GM18498 (cell line): ENCODE data around the gene IFNA16.
"Not testable (repeated sequence)": the region's sequence is repeated elsewhere in the genome, so short reads cannot be mapped to it uniquely, and the experiment has no call there.

ENCODE experiments used
- ATAC-seq: cut with Tn5 transposase; IDR thresholded peaks from one replicate; pipeline ENCODE4 v1.9.1; 2021; ENCODE audit warnings: mild to moderate bottlenecking, moderate library complexity; ENCODE audit not compliant: unreplicated experiment

IFNA16 gene

DNA sequence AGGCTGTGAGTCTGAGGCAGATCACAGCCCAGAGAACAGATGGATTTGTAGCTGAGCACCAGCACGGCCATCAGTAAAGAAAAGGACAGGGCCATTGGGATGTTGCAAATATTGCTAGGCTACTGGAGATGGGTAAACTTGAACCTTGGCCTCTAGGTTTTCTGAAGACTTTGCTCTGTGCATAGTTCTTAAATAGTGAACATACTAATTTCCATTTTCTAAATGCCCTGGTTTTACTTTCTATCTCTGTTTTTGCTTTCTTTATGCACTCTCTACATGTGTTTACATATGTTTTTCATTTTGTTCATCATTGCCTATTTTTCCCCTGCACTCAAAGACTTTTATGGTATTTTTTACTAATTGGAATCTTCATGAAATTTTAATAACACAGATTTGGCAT, at the start of gene IFNA16:
IFNA16 (minus strand) TSS at position 101 of the 400 bp plus-strand sequence; CDS start at position 95, 6 bp downstream.
- ATAC-seq, result not testable (repeated sequence)

DNA sequence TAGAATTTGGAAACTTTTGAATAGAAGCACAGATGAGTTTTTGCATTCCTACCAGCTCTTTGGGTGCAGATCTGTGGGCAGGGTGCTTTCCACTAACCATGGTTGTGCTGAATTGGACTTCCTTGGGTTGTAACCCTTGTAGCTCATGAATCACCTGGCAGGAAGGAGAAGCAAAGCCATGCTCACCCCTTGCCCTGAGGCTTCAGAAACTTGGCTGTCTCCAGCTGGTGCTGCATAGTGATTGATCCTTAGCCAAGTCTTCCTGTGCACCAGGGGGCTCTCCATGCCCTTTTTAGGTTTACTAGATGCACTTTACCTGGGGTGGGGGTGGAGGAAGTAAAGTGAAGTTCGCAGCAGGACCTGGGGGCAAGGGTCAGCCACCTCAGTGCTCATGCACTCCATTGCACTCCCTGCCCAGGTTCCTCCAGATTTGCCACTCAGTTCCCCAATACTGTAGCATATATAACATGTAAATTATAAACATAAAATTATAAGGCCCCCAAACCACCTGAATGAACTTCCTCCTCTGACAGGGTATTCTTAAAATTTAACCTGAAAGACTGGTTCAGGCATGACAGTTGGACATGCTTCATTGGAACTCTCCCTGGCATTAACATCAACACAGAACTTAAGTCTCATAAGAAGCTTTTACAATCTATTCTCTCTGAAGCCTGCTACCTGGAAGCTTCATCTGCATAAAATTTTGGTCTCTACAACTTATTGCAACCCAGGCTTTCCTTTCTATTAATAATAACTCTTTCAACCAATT, 48.5 kb upstream of the IFNA16 start:
- ATAC-seq, result peak; percentile 57

DNA sequence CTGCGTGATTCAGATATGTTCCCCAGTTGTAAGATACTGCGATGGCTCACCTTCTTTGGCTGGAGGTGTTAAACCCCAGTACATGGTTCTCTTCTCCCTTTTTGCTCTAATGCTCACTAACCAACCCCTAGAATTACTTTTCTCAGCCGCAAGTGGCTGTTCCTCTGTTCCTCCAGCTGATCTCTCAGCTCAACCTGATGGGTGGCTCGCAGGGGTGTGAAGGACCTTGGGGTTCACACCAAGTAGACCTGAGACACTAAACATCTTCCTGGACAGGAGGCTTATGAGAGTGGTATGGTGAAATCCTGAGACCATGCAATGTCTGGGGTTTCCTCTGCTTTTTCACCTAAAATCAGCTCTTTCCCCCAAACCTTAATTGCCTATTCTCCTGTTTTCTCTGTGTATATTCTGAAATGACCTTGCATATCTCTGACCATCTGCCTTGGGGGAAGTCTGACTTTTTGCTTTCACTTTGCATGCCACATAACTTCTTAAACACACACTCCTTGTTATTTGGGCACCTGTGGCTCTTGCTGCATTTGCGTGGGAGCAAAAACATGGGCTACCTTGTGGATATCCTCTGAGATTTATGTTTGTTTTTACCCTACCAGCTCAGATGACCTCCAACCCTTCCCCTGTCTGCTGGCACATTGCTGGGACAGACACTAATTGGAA, 38.6 kb upstream of the IFNA16 start:
- peak; percentile 39 for ATAC-seq

DNA sequence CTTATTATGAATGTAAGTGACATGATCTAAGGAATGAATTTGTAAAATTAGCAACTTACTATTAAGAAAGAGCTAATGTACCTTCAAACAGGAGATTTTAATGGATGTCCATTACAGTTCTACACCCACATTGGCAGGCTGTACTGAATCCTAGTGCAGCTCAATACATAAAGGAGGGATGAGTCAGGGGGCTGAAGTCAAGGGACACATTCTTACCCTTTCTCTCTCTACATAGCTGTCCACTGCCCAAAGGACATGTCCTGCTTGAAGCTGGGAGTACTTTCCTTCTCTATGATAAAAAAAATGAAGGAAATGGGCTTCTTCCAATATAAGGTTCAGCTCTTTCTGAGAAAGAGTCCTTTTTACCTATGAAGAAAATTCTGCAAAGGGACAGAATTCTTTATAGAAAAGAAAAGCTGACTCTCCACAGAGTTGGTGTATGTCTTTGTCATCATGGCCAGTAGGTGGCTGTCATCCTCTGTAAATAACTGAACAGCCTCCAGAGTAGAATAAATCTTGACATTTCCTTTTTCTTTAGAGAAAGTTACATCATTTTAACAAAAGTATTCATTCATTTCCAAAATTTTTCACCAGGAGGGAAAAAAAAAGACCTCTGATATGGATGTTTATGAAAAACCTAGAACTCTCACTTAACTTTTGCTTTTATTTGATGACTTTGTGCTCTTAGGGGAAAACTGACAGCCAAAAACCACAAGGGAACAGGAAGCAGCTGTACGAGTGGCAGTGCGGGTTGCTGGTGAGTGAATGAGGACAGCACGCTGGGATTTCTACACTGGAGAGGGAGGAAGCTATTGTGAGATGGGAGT, 35.8 kb upstream of the IFNA16 start:
- ATAC-seq, result peak; percentile 87

DNA sequence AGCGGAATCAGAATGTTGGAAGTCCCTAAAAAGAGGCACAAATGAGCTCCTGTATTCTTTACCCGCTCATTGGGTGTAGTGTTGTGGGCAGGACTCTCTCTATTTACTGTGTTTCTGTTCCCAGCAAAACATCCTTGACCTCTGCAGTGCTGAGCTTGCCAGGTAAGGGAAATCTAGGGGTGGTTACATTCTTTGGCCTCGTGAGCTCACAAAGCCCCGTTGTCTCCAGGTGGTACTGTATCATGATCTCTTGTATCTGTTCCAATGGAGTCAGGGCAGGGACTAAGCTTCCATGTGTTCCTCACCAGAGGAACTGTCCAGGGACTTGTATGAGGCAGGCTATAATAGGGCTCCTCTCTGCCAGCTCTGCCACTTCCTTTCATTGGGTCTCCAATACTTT, 34.5 kb upstream of the IFNA16 start:
- ATAC-seq, result no peak

DNA sequence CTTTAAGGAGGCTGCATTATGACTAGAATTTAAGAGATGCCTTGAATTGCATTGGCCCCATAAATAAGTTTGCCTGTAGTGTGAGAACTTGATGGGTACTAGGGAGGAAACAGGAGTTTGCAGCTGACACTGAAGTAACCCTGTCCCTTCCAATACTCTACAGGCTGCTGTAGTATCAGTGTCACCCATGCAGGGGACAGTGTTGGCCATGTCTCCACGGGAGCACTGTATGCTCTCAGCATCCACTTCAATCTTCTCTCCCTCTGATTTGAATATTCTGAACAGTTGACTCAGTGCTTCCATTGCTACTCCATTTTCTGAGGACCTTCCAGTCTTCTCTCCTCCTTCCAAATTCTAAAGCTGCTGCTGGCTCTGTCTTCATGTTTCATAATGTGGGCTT, 34.1 kb upstream of the IFNA16 start:
- ATAC-seq, result no peak

DNA sequence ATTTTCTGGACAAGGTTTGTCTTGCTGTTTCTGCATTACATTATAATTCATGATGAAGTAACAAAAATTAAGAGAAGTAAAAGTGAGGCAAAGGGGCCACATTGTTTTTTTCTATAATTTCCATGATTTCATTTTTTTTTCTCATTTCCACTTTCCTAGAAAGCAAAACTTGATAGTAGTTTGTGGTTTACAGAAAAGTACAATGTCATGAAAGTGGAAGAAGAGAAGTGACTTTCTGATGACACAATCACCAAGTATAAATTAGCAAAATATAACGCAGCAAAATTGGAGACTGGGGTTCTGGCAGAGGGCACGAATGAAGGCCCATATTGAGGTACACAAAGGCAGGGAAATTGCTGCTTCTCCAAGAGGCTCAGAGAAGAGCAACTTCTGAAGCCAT, 27.7 kb upstream of the IFNA16 start:
- peak; percentile 59 for ATAC-seq

DNA sequence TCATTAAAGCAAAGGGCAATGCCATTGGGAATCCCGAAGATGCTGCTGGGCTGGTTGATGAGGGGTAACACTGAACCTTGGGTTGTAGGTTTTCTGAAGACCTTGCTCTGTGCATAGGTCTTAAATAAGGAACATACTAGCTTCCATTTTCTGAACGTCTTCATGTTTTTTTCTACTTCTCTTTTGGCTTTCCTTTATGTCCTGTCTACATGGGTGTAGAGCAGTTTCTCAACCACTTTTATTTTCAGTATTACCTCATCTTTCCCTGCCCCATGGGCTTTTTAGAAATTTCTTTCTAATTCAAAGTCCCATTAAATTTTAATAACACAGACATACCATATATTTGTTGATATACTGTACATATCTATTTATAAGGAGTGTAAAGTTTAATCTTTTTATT, 22.8 kb upstream of the IFNA16 start, which contains the start of gene IFNA14:
IFNA14 (minus strand) TSS at position 95 of the 400 bp plus-strand sequence; CDS start at position 25, 70 bp downstream.
- ATAC-seq, result no peak

DNA sequence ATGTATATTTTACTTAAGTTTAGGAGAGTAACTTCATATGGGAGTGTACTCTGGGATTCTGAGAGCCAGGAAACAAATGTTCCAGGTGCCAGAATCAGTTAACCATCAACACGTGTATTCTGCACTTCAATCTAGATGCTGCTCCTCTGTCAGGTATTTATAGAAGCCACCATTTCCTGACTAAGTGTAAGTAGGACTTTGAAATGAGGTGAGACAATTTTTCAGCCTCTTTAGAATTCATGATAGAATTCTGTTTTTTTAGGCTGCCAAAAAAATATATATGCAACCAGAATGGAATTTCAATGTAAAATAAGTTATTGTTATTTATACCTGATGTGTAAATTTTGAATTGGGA, 19.2 kb upstream of the IFNA16 start:
- not testable (repeated sequence) for ATAC-seq

DNA sequence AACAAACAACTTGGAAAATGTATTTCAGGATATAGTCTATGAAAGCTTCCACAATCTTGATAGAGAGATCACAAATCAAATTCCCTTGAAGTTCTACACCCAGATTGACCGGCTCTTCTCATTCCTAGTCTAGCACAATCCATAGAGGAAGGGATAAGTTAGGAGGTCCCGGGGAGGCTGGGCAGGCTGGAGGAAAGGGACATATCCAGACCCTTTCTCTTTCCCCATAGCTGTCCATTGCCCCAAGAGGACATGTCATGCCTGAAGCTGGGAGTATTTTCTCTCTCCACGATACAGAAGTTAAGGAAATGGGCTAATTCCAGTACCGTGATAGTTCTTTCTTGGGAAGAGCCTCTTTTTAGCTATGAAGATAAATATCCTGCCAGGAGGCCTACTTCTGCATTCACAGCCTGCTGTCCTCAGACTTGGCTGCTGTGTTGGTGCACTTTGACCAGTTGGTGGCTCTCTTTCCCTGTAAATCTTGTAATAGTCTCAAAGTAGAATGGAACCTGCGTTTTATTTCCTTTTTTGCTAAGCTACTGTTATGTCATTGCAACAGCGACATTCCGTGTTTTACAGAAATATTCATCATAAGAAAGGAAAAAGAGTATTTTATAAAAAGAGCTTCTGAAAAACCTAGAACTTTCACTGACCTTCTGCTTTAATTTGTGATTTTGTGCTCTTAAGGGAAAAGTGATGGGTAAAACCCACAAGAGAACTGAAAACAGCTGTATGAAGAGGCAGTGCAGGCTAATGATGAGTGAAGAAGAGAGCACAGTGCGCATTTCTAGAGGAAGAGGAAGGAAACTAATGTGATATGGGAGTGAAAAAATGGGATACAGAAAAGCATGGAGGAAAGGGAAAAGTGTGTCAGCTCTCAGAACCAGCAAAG, 18.6 kb upstream of the IFNA16 start:
- ATAC-seq, result peak; percentile 88

DNA sequence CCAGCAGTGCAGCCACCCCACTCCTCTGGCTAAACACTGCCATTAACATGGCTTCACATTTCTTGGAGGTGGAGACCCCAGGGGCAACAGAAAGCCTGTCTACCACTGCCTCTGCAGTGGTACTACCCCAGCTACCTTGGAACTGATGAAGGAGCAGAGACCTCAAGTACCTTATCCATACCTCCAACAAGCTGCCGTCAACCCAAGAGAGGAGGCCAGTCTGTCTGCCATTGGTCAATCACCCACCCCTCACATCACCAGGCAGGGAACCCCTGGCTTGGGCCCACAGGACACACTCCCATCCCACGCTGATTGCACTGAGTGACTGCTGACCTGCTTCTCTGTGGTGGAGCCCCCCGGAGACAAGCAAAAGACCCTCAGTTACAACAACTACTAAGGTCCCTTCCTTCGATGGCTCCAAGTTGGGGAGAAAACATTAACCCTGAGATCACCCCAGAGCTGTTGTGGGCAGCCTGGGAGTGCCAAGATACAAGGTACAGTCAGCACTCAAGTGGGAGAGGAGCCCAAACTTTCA, 17.1 kb upstream of the IFNA16 start:
- no peak for ATAC-seq

DNA sequence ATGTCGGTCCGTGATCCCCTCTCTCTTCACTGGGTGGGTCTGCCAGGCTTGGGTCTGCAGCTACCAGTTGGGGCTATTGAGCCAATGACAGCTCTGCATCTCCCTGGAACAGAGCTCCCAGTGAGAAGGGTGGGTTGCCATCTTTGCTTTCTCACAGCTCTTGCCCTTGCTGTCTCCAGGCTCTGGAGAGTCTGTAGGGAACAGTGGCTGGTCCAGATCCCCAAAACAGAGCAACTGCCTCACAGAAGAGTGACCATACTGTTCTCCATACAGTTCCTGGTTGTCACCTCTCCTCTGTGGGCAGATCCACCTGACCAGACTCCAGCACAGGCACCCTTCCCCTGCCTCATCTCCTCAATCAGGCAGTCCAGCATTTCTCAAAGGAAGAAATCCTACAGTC, 16.1 kb upstream of the IFNA16 start:
- ATAC-seq, result no peak

DNA sequence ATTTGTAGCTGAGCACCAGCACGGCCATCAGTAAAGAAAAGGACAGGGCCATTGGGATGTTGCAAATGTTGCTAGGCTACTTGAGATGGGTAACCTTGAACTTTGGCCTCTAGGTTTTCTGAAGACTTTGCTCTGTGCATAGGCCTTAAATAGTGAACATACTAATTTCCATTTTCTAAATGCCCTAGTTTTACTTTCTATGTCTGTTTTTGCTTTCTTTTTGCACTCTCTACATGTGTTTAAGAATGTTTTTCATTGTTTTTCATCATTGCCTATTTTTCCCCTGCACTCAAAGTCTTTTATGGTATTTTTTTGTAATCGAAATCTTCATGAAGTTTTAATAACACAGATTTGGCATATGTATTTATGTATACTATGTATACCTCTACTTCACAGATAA, 11.0 kb upstream of the IFNA16 start, which contains the start of gene IFNA17:
IFNA17 (minus strand) TSS at position 101 of the 400 bp plus-strand sequence; CDS start at position 52, 49 bp downstream.
- ATAC-seq, result no peak

DNA sequence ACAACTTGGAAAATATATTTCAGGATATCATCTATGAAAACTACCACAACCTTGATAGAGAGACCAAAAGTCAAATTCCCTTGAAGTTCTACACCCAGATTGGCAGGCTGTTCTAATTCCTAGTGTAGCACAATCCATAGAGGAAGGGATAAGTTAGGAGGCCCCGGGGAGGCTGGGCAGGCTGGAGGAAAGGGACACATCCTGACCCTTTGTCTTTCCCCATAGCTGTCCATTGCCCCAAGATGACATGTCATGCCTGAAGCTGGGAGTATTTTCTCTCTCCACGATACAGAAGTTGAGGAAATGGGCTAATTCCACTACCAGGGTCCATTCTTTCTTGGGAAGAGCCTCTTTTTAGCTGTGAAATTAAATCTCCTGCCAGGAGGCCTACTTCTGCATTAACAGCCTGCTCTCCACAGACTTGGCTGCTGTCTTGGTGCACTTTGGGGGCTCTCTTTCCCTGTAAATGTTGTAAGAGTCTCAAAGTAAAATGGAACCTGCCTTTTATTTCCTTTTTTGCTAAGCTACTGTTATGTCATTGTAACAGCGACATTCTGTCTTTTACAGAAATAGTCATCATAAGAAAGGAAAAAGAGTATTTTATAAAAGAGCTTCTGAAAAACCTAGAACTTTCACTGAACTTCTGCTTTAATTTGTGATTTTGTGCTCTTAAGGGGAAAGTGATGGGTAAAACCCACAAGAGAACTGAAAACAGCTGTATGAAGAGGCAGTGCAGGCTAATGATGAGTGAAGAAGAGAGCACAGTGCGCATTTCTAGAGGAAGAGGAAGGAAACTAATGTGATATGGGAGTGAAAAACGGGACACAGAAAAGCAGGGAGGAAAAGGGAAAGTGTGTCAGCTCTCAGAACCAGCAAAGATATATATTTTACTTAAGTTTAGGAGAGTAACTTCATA, 3.4 kb downstream of the IFNA16 start:
- ATAC-seq, result peak; percentile 72

DNA sequence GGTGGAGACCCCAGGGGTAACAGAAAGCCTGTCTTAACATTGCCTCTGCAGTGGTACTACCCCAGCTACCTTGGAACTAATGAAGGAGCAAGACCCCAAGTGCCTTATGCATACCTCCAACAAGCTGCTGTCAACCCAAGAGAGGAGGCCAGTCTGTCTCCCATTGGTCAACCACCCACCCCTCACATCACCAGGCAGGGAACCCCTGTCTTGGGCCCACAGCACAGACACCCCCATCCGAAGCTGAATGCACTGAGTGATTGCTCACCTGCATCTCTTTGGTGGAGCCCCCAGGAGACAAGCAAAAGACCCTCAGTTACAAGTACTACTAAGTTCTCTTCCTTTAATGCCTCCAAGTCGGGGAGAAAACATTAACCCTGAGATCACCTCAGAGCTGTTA, 5.0 kb downstream of the IFNA16 start:
- not testable (repeated sequence) for ATAC-seq

DNA sequence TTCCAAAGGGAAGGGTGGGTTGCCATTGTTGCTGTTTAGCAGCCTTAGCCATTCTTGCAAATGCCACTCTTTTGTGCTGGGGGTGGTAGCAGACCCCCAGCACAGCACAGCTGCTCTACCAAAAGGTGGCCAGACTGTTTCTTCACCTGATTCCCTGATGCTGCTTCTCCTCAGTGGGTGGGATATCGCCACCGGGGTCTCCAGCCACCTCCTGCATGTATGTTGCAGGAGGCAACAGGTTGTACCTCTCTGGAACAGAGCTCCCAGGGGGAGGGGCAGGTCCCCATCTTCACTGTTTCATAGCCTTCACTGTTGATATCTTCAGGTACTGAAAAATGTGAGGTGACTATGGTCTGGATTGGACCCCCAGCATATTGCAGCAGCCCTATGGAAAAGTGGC, 6.3 kb downstream of the IFNA16 start:
- not testable (repeated sequence) for ATAC-seq

DNA sequence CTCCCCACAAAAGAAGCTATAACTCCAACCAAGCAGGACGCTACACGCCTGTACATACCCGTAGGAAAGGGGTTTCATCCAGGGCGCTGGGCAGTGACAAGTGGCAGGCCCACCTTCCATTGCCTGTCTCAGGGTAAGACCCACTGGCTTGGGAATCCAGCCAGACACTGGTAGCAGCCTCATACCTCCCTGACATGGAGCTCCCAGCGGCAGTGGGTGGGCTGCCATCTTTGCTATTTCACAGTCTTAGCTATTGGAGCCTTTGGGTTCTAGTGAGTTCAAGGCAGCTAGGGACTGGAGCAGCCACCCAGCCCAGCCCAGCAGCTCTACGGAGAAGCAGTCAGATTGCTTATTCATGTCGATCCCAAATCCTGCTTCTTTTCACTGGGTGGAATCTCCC, 6.8 kb downstream of the IFNA16 start:
- ATAC-seq, result no peak

DNA sequence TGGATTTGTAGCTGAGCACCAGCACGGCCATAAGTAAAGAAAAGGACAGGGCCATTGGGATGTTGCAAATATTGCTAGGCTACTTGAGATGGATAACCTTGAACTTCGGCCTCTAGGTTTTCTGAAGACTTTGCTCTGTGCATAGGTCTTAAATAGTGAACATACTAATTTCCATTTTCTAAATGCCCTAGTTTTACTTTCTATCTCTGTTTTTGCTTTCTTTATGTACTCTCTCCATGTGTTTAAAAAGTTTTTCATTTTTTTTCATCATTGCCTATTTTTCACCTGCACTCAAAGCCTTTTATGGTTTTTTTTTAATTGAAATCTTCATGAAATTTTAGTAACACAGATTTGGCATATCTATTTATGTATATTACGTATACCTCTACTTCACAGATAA, 10.1 kb downstream of the IFNA16 start, which contains the start of gene IFNA10:
IFNA10 (minus strand) TSS at position 101 of the 400 bp plus-strand sequence; CDS start at position 55, 46 bp downstream.
- not testable (repeated sequence) for ATAC-seq

DNA sequence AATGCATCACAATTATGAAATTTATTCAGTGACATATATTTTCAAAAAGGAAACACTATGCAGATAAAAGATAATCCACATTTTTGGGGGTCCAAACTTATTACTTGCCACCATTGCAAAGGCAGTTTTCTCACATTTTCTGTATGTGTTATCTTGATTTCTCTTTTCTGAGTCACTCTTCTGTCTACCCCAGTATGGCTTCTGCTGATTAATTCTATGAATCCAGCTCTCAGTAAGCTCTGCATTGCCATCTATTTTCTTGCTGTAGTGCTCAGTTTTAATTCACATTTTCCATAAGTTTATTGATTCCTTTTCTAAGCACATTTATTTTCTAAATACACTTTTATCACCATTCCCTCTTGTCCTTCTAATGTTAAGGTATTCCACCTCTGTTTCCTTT, 11.9 kb downstream of the IFNA16 start:
- no peak for ATAC-seq
